Gastroesophageal sphincter (tissue), 3 donors: Measurements from ENCODE around the gene CBR3.

Experiments
- EP300 ChIP-seq: sonication (generic); formaldehyde crosslinking; IDR thresholded peaks from one replicate; pipeline ENCODE4 v1.6.1; 2017; ENCODE audit warnings: antibody characterized with exemption, mild to moderate bottlenecking
- POLR2AphosphoS5 ChIP-seq: sonication (generic); formaldehyde crosslinking; IDR thresholded peaks from one replicate; pipeline ENCODE4 v1.6.1; 2017; ENCODE audit warnings: antibody characterized with exemption
- TF ChIP-seq, protein P1 (sequence below), 4 experiments: fragments of 200-600 bp in 2 of 4; fragments of 450-650 bp in 2 of 4; sonication (generic) in 1 of 4; IDR thresholded peaks; one replicate each; pipeline ENCODE4 v1.5.1; 2017 to 2019; ENCODE audit warnings: antibody characterized with exemption in 4 of 4, mild to moderate bottlenecking in 2 of 4, moderate library complexity in 2 of 4

DNA sequence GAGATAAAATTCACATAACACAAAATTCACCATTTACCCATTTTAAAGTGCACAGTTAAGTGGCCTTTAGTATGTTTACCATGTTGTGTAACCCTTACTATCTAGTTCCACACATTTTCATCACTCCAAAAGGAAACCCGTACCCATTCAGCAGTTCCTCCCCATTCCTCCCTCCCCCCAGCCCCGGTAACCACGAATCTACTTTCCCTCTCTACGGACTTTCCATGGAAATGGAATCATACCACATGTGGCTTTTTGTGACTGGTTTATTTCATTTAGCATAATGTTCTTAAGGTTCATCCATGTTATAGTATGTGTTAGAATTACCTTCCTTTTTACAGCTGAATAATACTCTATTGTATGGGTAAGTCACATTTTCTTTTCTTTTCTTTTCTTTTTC, 32.7 kb downstream of the CBR3 start:
- TF ChIP-seq, protein P1, sequence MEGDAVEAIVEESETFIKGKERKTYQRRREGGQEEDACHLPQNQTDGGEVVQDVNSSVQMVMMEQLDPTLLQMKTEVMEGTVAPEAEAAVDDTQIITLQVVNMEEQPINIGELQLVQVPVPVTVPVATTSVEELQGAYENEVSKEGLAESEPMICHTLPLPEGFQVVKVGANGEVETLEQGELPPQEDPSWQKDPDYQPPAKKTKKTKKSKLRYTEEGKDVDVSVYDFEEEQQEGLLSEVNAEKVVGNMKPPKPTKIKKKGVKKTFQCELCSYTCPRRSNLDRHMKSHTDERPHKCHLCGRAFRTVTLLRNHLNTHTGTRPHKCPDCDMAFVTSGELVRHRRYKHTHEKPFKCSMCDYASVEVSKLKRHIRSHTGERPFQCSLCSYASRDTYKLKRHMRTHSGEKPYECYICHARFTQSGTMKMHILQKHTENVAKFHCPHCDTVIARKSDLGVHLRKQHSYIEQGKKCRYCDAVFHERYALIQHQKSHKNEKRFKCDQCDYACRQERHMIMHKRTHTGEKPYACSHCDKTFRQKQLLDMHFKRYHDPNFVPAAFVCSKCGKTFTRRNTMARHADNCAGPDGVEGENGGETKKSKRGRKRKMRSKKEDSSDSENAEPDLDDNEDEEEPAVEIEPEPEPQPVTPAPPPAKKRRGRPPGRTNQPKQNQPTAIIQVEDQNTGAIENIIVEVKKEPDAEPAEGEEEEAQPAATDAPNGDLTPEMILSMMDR (IDR thresholded peaks at IDR 0.05), result no peak
- TF ChIP-seq POLR2AphosphoS5, result no peak
- TF ChIP-seq EP300, result no peak
